Measurements from ENCODE around the gene CALHM3. TPM values are rescaled to one million over a fixed set of nuclear protein-coding genes. Genes with fewer than 3 reads are reported as not detected.
A peak's percentile ranks its signal among the peaks of the same experiment; 100 is the strongest.

Gene CALHM3
- polyA plus RNA-seq, 1 donor from 2014 or later = not detected

DNA sequence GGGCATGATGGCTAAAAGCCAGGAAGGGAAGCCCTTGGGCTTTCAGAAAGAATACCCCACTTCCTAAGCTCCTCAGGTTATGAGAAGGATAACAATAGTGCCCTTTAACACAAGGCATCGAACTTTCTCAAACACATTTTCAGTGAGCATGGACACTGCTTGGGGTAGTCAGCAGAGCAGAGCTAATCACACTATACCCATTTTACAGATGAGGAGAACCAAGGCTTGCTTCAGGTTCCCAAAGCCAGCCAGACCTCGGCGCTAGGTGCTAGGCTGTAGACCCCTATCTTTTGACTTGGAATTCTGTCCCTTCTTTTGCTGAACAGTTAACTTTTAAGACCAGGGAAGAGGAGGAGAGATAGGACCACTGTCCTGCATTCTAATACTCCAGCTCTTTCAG lies 16.3 kb upstream of the CALHM3 start:
- Histone ChIP-seq H3K36me3 (ENCODE audit: insufficient read depth, low read length) (no peaks in the 10 kb centered on the region), H3K9ac (ENCODE audit: low read length) (peak overlapping the region; percentile 86), H3F3A (ENCODE audit: insufficient read depth, low read length, poor library complexity, severe bottlenecking) (no peaks in the 10 kb centered on the region), H3K9me3 (ENCODE audit: low read length) (no peaks in the 10 kb centered on the region), H3K79me2 (replicated peaks; ENCODE audit: insufficient read depth, low read length) (peaks cover 26% of the 10 kb centered on the region), H3K27me3 (ENCODE audit: insufficient read depth, low read depth, low read length) (peaks cover 4% of the 10 kb centered on the region), H2AFZ (ENCODE audit: low read depth, low read length) (no peak overlapping the region), H3K4me2 (ENCODE audit: low read length) (peak overlapping the region; percentile 95), H4K20me1 (ENCODE audit: insufficient read depth) (no peaks in the 10 kb centered on the region), H3K4me3 (ENCODE audit: low read length) (peak overlapping the region; percentile 99), H3K27ac (ENCODE audit: low read length) (peak overlapping the region; percentile 57), H3K9me2 (ENCODE audit: insufficient read depth, low read length) (no peaks in the 10 kb centered on the region)
- TF ChIP-seq, protein P1, sequence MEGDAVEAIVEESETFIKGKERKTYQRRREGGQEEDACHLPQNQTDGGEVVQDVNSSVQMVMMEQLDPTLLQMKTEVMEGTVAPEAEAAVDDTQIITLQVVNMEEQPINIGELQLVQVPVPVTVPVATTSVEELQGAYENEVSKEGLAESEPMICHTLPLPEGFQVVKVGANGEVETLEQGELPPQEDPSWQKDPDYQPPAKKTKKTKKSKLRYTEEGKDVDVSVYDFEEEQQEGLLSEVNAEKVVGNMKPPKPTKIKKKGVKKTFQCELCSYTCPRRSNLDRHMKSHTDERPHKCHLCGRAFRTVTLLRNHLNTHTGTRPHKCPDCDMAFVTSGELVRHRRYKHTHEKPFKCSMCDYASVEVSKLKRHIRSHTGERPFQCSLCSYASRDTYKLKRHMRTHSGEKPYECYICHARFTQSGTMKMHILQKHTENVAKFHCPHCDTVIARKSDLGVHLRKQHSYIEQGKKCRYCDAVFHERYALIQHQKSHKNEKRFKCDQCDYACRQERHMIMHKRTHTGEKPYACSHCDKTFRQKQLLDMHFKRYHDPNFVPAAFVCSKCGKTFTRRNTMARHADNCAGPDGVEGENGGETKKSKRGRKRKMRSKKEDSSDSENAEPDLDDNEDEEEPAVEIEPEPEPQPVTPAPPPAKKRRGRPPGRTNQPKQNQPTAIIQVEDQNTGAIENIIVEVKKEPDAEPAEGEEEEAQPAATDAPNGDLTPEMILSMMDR (IDR thresholded peaks at IDR 0.05; ENCODE audit: poor library complexity, severe bottlenecking) = no peak
- TF ChIP-seq, protein P2, sequence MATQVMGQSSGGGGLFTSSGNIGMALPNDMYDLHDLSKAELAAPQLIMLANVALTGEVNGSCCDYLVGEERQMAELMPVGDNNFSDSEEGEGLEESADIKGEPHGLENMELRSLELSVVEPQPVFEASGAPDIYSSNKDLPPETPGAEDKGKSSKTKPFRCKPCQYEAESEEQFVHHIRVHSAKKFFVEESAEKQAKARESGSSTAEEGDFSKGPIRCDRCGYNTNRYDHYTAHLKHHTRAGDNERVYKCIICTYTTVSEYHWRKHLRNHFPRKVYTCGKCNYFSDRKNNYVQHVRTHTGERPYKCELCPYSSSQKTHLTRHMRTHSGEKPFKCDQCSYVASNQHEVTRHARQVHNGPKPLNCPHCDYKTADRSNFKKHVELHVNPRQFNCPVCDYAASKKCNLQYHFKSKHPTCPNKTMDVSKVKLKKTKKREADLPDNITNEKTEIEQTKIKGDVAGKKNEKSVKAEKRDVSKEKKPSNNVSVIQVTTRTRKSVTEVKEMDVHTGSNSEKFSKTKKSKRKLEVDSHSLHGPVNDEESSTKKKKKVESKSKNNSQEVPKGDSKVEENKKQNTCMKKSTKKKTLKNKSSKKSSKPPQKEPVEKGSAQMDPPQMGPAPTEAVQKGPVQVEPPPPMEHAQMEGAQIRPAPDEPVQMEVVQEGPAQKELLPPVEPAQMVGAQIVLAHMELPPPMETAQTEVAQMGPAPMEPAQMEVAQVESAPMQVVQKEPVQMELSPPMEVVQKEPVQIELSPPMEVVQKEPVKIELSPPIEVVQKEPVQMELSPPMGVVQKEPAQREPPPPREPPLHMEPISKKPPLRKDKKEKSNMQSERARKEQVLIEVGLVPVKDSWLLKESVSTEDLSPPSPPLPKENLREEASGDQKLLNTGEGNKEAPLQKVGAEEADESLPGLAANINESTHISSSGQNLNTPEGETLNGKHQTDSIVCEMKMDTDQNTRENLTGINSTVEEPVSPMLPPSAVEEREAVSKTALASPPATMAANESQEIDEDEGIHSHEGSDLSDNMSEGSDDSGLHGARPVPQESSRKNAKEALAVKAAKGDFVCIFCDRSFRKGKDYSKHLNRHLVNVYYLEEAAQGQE (IDR thresholded peaks at IDR 0.05; ENCODE audit: borderline replicate concordance) = no peak
- TF ChIP-seq EZH2 (IDR thresholded peaks at IDR 0.05; ENCODE audit: borderline replicate concordance, insufficient read depth, low read length, poor library complexity, severe bottlenecking) = no peak
- TF ChIP-seq POLR2AphosphoS5 (IDR thresholded peaks at IDR 0.05) = no peak
- no peak for TF ChIP-seq EP300 (conservative IDR thresholded peaks at IDR 0.05; ENCODE audit: poor library complexity, severe bottlenecking)
- TF ChIP-seq TAF1 (IDR thresholded peaks at IDR 0.05; ENCODE audit: low read depth) = no peak
- no peak for TF ChIP-seq MXI1 (conservative IDR thresholded peaks at IDR 0.05; ENCODE audit: poor library complexity, severe bottlenecking)
- TF ChIP-seq RAD21 (conservative IDR thresholded peaks at IDR 0.05) = no peak
- TF ChIP-seq SMC3 (conservative IDR thresholded peaks at IDR 0.05; ENCODE audit: poor library complexity) = no peak

DNA sequence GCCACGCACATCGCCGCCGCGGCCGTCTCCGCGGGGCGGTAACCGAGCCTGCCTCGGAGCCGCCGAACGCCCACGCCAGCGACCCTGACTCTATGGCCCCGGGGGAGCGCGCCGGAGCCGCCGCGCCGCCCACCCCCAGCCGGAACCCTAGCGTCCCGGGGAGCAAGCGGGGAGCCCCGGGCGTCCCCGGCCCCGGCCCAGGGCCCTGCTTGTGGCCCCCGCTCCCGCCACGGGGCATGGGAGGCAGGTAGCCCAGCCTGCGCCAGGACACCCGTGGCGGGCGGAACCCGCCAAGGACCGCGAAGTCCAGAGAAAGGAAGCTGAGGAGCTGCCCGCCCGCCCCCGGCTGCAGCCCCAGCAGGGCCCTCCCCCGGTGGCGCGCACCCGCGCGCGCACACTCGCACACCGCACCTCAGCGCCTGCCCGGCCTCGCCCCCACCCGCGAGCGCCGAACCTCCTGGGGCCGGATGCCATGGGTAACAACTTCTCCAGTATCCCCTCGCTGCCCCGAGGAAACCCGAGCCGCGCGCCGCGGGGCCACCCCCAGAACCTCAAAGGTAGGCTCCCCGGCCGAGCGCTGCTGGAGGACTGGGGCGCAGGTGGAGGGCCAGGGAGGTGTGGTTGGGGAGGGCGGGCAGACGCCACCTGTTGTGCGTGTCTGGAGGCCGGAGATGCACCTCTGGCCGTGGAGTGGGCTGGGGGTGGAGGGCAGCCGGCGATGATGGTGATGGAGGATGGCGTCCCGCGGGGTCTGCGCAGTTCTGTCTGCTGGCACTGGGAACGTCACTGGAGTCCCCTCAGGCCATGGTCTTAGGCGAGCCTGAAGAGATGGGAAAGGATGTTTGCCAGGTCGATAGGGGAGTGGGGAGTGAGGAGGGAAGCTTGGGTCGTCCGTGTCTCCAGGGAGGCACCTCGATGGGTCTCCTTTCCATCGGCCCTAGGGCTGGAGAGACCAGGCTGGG lies 15.2 kb upstream of the CALHM3 start:
- Histone ChIP-seq H3K4me3 (ENCODE audit: low read length) (peak overlapping the region; percentile 99), H3F3A (ENCODE audit: insufficient read depth, low read length, poor library complexity, severe bottlenecking) (no peaks in the 10 kb centered on the region), H3K9me2 (ENCODE audit: insufficient read depth, low read length) (no peaks in the 10 kb centered on the region), H3K9ac (ENCODE audit: low read length) (peak overlapping the region; percentile 86), H3K4me2 (ENCODE audit: low read length) (peak overlapping the region; percentile 95), H3K79me2 (replicated peaks; ENCODE audit: insufficient read depth, low read length) (peaks cover 17% of the 10 kb centered on the region), H3K27me3 (ENCODE audit: insufficient read depth, low read depth, low read length) (peaks cover 4% of the 10 kb centered on the region), H3K36me3 (ENCODE audit: insufficient read depth, low read length) (no peaks in the 10 kb centered on the region), H3K27ac (ENCODE audit: low read length) (peak overlapping the region; percentile 57), H3K9me3 (ENCODE audit: low read length) (no peaks in the 10 kb centered on the region), H2AFZ (ENCODE audit: low read depth, low read length) (peak overlapping the region; percentile 38), H4K20me1 (ENCODE audit: insufficient read depth) (no peaks in the 10 kb centered on the region)
- TF ChIP-seq EP300 (conservative IDR thresholded peaks at IDR 0.05; ENCODE audit: poor library complexity, severe bottlenecking) (no peak), RAD21 (conservative IDR thresholded peaks at IDR 0.05) (peak; percentile 27), TAF1 (IDR thresholded peaks at IDR 0.05; ENCODE audit: low read depth) (no peak), EZH2 (IDR thresholded peaks at IDR 0.05; ENCODE audit: borderline replicate concordance, insufficient read depth, low read length, poor library complexity, severe bottlenecking) (no peak), SMC3 (conservative IDR thresholded peaks at IDR 0.05; ENCODE audit: poor library complexity) (no peak), MXI1 (conservative IDR thresholded peaks at IDR 0.05; ENCODE audit: poor library complexity, severe bottlenecking) (peak; percentile 38), POLR2AphosphoS5 (IDR thresholded peaks at IDR 0.05) (peak; percentile 4)
- TF ChIP-seq, protein P2 (IDR thresholded peaks at IDR 0.05; ENCODE audit: borderline replicate concordance) = no peak
- TF ChIP-seq, protein P1 (IDR thresholded peaks at IDR 0.05; ENCODE audit: poor library complexity, severe bottlenecking) = no peak
